Activated T-helper 1 cell treated with anti-CD3 and anti-CD28 coated beads, Interleukin-2, amount 50 U/mL, for 16 hours (primary cell): ENCODE data around the gene NFKBIL1.

ENCODE experiments used
- DNase-seq, 2 donors: peaks; one replicate each; pipeline ENCODE4 v3.0.0-alpha.2; 2020; ENCODE audit warnings: low read depth in 1 of 2, low spot score in 1 of 2

The NFKBIL1 gene

DNA sequence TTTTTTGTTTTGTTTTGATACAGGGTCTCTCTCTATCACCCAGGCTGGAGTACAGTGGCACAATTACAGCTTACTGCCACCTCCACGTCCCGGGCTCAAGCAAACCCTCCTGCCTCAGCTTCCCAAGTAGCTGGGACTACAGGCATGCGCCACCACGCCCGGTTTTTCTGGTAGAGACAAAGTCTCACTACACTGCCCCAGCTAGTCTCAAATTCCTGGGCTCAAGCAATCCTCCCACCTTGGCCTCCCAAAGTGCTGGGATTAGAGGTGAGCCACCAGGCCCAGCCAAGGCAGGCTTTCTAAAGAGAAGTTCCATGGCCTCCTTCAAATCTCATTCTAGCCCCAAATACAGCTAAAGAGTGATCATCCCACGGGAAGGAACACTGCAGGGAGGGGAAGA is 13.4 kb upstream of the NFKBIL1 start:
- DNase-seq: no peak

DNA sequence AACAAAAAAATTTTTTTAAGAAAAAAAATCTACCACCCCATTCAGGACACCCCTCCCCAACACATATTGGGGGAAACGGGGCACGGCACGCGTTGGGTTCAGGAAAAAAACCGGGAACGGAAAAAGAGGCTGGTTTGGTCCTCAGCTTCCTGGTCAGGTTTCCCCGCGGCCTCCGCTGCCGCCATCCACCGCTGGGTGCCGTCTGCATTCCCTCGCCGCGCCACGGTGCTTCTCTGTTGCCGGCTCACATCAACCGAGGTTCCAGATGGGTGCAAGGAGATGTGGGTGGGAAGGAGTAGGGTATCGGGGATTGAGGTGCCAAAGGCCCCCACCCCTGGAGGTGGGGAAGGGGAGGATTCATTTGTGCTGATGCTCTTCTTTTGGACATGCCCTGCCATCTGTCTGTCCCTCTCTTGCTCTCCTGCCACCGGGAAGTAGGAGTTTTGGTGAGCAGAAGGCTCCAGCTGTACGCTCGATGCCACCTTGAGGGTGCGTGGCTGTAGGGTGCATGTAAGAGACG is 12.8 kb upstream of the NFKBIL1 start:
- no peak for DNase-seq

DNA sequence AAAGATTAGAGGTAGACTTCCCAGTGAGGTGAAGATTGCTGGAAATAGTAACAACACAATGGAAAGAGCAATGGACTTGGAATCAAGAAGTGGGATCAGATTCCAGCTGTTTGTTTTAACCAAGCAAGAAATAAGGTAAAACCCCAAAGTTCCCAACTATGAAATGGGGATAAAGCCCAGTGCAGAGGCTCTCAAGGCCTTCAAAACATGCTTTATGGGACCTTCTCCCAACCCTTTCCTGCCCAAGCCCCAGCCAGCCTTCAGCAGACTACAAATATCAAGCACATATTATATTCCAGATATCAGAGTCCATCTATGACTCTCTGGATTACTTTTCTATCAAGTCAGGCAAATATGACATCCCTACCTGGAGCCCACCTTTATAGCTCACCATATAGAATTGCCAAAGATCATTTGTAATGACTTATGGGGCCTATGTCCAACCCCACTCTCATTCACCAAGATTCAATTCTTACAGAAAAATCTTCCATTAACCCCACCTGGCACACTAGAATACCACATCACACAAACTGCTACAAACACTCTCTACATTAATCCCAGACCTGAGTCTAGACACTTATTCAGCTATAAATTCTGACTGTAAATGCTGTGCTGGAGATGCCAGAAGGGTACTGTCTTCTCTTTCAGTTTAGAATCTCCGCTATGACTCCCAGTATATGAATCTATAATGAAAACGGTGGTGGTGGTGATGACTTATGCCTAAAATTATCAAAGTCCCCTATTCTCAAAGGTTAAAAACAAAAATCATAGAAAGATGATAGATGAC is 11.7 kb upstream of the NFKBIL1 start:
- no peak for DNase-seq

DNA sequence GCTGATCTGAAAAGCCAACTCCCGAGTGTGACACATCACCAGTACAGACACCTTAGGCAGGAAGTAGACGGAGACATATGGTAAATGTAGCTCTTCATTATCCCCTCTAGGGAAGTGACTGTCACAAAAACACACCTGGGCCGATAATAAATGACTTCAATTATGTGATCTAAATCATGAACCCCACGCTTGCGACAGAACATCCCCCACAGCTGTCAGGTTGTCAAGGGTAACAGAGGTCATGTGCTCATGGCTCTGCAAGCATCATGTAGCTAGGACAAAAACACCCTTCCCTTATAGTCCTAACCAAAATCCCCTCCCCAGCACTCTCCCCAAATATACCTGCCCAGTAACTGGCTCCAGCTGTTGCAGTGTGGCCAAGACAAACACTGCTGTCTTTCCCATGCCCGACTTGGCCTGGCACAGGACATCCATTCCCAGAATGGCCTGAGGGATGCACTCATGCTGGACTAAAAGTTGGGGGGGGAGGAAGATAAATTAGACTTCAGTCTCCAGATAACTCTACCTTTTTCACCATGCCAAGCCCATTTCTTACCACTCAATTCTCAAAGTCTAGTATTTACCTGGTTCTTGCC is 8.5 kb upstream of the NFKBIL1 start:
- DNase-seq: no peak

DNA sequence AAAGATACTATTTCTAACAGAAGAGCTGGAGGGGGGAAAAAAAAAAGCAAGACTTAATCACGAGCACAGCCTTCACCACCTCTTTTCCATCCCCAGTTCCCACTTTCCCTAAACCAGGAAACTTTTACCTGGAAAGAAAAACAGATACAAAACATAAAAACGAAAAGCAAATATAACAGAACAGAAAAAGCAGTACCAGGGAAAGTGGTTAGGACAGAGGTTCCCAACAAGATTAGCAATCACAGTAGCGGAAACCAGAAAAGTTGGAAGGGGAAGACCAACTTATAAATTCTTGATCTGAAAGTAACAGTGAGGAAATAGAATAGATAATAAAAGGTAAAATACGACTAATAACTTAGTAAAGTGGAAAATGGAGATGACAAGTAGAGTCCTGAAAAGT is 6.8 kb upstream of the NFKBIL1 start:
- DNase-seq: no peak

DNA sequence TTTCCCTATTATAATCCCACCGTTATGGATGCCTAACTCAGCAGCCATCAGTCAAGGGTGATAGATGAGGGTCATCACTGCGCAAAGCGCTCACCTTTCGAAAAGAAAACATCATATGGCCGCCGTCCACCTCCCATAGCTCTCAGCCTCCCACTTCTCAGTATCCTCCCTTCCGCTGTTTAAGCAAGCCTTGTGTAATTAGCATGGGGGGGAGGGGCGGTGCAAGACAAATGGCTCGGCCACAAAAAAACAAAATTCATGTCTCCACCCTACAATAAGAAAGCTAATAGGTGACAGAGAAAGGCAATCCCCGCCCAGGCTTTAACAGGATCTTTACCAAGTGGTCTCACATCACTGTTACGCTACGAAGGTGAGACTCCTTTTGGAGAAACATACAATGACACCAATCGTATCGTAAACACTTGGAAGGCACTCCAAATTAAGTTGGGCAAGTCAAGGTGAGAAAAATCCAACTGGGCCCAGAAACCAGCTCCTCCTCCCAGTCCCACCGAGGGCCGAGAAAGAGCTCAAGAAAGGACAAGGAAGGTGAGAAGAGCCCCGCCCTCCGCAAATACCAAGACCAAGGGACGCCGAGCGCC is 6.2 kb upstream of the NFKBIL1 start:
- DNase-seq: peak; percentile 38 to 41

GRCh38 chr6:31541658-31542521 is 5.5 kb upstream of the NFKBIL1 start, which contains the start of gene DDX39B:
Gene DDX39B, minus strand, starts transcription at chr6:31542003. Its CDS starts 1,471 bp downstream, at chr6:31540532.
- DNase-seq: peak; percentile 87 to 92

DNA sequence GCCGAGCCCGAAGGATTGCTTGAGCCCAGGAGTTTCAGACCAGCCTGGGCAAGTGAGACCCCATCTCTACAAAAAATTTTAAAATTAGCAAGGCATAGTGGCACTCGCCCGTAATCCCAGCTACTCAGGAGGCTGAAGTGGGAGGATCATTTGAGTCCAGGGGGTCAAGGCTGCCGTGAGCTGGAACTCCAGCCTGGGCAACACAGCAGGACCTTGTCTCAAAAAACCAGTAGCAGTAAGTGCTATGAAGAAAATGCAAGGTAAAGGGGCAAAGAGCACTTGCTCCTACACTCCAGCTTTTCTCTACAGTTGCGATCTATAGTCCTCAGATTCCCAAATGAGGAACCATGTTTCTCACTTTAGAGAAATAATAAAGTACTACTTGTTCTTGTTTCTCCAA is 3.8 kb upstream of the NFKBIL1 start:
- DNase-seq: no peak

DNA sequence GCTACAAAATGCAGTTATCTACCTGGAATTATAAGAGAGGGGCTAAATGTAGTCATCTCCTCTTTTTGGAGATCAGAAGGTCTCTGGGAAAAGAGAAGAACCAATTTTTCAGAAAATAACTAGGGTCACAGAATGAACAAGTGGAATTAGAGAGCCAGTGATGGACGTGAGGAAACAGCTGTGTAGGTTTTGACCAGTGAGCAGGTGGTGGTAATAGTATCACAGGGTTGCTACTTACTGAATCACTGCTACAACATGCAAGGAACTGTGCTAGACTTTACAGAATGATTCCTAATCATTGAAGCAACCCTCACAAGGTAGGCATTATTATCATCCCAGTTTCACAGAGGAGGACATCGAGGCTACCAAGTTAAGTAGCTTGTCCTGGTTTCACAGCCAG is 2.7 kb upstream of the NFKBIL1 start:
- no peak for DNase-seq

DNA sequence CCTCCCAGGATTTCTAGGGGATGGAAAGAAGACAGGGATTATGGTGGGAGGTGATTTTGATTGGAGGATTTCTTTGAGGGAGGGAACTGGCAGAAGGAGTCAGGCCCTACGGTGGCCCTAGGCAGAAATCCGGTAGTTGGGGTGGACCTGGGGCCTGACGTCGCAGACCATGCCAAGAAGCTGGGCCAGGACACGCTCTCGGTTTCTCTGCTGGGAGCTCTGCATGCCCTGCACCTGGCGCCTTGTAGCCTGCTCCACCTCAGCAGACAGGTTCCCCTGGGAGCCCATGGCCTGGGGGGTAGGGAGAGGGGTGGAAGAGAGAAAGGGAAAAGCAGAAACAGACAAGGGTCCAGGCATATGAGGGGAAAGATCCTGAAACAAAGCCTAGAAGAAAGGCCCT is 2.1 kb upstream of the NFKBIL1 start:
- DNase-seq: no peak

GRCh38 chr6:31546339-31546957 is 960 bp upstream of the NFKBIL1 start, which contains the start of gene ATP6V1G2:
Gene ATP6V1G2, minus strand, starts transcription at chr6:31546608. Its CDS starts 49 bp downstream, at chr6:31546559.
- DNase-seq: peak; percentile 63 to 68

- no peak for DNase-seq
These were observed 527 bp downstream of the NFKBIL1 start for GRCh38 chr6:31547727-31548543.

DNA sequence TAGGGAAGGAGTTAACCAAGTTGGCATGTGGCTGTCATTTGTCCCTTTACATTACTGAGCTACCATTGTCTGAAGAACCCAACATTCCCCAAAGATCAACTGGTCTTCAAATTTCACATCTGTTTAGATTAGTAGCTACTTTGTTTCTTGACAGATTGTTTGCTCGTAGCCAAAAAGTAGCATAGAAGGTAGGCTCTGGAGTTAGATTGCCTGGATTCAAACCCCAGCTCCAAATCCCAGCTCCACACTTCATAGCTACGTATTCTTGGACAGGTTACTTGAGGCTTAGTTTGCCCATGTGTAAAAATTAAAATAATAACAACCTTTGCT is 1.1 kb downstream of the NFKBIL1 start:
- no peak for DNase-seq

- DNase-seq: peak in 1 of 2 donors; percentile 47
These were observed 4.0 kb downstream of the NFKBIL1 start for GRCh38 chr6:31551371-31551770.

- no peak for DNase-seq
These were observed 8.9 kb downstream of the NFKBIL1 start for GRCh38 chr6:31556307-31556706.

DNA sequence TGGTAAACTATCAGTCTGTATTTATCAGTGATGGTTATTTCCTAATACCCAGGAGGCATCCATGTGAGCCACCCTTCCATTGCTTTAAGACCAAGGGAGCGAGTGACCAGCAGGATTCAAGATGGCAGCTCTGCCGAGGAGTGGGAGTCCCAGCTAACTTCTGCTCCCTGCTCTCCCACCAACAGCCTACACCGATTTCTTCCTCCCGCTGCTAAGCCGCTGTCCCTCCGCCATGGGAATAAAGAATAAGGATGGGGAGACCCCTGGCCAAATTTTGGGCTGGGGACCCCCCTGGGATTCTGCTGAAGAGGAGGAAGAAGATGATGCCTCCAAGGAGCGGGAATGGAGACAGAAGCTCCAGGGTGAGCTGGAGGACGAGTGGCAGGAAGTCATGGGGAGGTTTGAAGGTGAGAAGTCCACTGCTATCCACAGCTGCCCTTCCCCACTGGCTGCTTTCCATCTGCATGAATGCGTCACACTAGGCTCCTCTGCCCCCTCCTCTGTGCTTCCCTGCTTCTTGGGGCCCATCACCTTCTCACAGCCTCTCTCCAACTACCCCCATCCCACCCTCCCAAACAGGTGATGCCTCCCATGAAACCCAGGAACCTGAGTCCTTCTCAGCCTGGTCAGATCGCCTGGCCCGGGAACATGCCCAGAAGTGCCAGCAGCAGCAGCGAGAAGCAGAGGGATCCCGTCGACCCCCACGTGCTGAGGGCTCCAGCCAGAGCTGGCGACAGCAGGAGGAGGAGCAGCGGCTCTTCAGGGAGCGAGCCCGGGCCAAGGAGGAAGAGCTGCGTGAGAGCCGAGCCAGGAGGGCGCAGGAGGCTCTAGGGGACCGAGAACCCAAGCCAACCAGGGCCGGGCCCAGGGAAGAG is 10.3 kb downstream of the NFKBIL1 start:
- DNase-seq: no peak

DNA sequence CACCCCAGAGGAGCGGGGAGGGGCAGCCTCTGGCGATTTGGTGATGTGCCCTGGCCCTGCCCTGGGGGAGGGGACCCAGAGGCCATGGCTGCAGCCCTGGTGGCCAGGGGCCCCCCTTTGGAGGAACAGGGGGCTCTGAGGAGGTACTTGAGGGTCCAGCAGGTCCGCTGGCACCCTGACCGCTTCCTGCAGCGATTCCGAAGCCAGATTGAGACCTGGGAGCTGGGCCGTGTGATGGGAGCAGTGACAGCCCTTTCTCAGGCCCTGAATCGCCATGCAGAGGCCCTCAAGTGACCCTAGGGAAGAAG is 10.9 kb downstream of the NFKBIL1 start:
- DNase-seq: no peak

GRCh38 chr6:31558631-31559500 is 11.5 kb downstream of the NFKBIL1 start:
- peak in 1 of 2 donors; percentile 59 for DNase-seq
